H1 (cell line): ENCODE measurements around the gene NQO2. TPM values are rescaled to one million over a fixed set of nuclear protein-coding genes. Genes with fewer than 3 reads are reported as not detected.

Experiments
- ATF2 ChIP-seq: IDR thresholded peaks from 2 replicates; pipeline ENCODE4 v1.6.1; 2012; ENCODE audit warnings: low read length, inconsistent platforms
- ATF3 ChIP-seq: IDR thresholded peaks from 2 replicates; pipeline ENCODE4 v1.6.1; 2011; ENCODE audit warnings: low read depth, mild to moderate bottlenecking, low read length; ENCODE audit not compliant: insufficient read depth
- CBX5 ChIP-seq: fragments of 300-800, 300-1000 bp; sonication (generic); IDR thresholded peaks from 2 replicates; pipeline ENCODE4 v1.7.1; 2016; ENCODE audit warnings: antibody characterized with exemption, low read length, low read depth
- CBX8 ChIP-seq: fragments of 300-800, 300-1000 bp; sonication (generic); IDR thresholded peaks from 2 replicates; pipeline ENCODE4 v1.7.1; 2016; ENCODE audit warnings: low read depth, low read length, borderline replicate concordance
- CTBP2 ChIP-seq: IDR thresholded peaks from 2 replicates; pipeline ENCODE4 v1.7.0; 2011; ENCODE audit warnings: borderline replicate concordance, mild to moderate bottlenecking, moderate library complexity, mixed read lengths, low read length; ENCODE audit not compliant: insufficient read depth, insufficient read length
- EZH2 ChIP-seq: fragments of 200-600 bp; sonication (generic); IDR thresholded peaks from 2 replicates; pipeline ENCODE4 v1.7.1; 2012; ENCODE audit warnings: low read depth, mild to moderate bottlenecking, moderate library complexity, low read length, inconsistent platforms; ENCODE audit not compliant: severe bottlenecking
- HDAC6 ChIP-seq: IDR thresholded peaks from one replicate; pipeline ENCODE4 v1.7.1; 2012; ENCODE audit warnings: low read depth, mild to moderate bottlenecking, inconsistent platforms, low read length, moderate library complexity
- JUN ChIP-seq: IDR thresholded peaks from 2 replicates; pipeline ENCODE4 v1.6.1; 2011; ENCODE audit warnings: low read depth, mild to moderate bottlenecking, improper control_type of control experiment, low read length
- KDM5A ChIP-seq: fragments of 200-600 bp; IDR thresholded peaks from 2 replicates; pipeline ENCODE4 v1.7.1; 2012; ENCODE audit warnings: mild to moderate bottlenecking, low read length, inconsistent platforms, mixed read lengths
- NANOG ChIP-seq: IDR thresholded peaks from 2 replicates; pipeline ENCODE4 v1.6.1; 2011; ENCODE audit warnings: low read length, low read depth, mild to moderate bottlenecking, inconsistent platforms; ENCODE audit not compliant: insufficient read depth, poor library complexity, severe bottlenecking
- SIRT6 ChIP-seq: IDR thresholded peaks from one replicate; pipeline ENCODE4 v1.7.1; 2012; ENCODE audit warnings: low read length, inconsistent platforms
- SP4 ChIP-seq: IDR thresholded peaks from 2 replicates; pipeline ENCODE4 v1.6.1; 2012; ENCODE audit warnings: low read length, inconsistent platforms
- SUZ12 ChIP-seq: fragments of 200-600 bp; sonication (generic); IDR thresholded peaks from 2 replicates; pipeline ENCODE4 v1.6.1; 2012; ENCODE audit warnings: mild to moderate bottlenecking, inconsistent platforms, low read length, moderate library complexity, mixed read lengths
- TAF7 ChIP-seq: optimal IDR thresholded peaks from 2 replicates; pipeline ENCODE3; 2011; ENCODE audit warnings: low read depth, mild to moderate bottlenecking, inconsistent platforms, low read length, moderate library complexity, borderline replicate concordance
- polyA plus RNA-seq, 7 experiments: library from polyadenylated mRNA; depleted of rRNA in 3 of 7; stranded (reverse) in 5 of 7; unstranded in 2 of 7; fragments of >200 nt in 5 of 7; fragments of 200-250 nt in 2 of 7; gene quantifications; 1 replicate in 5 of 7; 2 replicates in 1 of 7; 4 replicates in 1 of 7; pipeline versions ENCODE4 v1.2.1 to v1.2.3, GENCODE V29; 2011 to 2013; ENCODE audit warnings: missing spikeins in 2 of 7, mixed read lengths in 2 of 7
- total RNA-seq: library from RNA; stranded (reverse); fragmentation: NEBNext Ultra II Directional; extraction: Animal tissue kit (Norgen Biotek cat#: 25700); gene quantifications from 2 replicates; pipeline ENCODE4 v1.2.1, GENCODE V29; 2021

Gene NQO2
- total and polyA plus RNA-seq, 2 of the 8 experiments (the other 6 are each of a cell fraction or from before 2014, with no cell fraction given): 135 to 168 TPM

- TF ChIP-seq NANOG (no peak), SIRT6 (no peak), SP4 (no peak), JUN (no peak), HDAC6 (no peak), CBX5 (no peak), ATF3 (no peak), TAF7 (no peak), KDM5A (no peak), SUZ12 (no peak), CBX8 (no peak), ATF2 (peak; percentile 72; the same call in 1 of the 2 replicates), CTBP2 (no peak), EZH2 (no peak)
Observed at GRCh38 chr6:2989332-2990247, 10.1 kb upstream of the NQO2 start (continued).
